ENCODE data around the gene NT5C2.

The NT5C2 gene

DNA sequence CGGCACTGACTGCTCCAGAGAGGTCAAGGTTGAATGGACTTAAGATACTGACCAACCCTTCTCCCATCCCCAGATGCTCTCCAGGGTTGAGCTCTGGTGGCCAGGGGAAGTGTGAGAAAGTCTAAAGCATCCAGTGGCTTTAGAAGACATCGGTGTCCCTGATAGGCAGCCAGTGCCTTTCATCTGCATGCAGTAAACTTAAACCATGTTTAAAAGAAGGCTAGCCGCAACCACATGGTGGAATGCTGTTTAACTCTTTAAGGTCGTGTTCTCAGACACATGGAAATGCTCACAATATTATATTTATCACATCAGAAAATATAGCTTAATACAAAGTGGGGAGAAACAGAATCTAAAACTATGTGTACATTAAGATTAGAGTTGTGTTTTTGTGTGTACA is 138.0 kb downstream of the NT5C2 start:
- TF ChIP-seq, protein P1, sequence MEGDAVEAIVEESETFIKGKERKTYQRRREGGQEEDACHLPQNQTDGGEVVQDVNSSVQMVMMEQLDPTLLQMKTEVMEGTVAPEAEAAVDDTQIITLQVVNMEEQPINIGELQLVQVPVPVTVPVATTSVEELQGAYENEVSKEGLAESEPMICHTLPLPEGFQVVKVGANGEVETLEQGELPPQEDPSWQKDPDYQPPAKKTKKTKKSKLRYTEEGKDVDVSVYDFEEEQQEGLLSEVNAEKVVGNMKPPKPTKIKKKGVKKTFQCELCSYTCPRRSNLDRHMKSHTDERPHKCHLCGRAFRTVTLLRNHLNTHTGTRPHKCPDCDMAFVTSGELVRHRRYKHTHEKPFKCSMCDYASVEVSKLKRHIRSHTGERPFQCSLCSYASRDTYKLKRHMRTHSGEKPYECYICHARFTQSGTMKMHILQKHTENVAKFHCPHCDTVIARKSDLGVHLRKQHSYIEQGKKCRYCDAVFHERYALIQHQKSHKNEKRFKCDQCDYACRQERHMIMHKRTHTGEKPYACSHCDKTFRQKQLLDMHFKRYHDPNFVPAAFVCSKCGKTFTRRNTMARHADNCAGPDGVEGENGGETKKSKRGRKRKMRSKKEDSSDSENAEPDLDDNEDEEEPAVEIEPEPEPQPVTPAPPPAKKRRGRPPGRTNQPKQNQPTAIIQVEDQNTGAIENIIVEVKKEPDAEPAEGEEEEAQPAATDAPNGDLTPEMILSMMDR (IDR thresholded peaks at IDR 0.05; ENCODE audit: low read length, missing control alignments), result no peak
- DNase-seq (ENCODE audit: low read depth), result no peak
- H3K4me3 ChIP-seq (replicated peaks; ENCODE audit: low read depth, low read length), result no peak overlapping the region

DNA sequence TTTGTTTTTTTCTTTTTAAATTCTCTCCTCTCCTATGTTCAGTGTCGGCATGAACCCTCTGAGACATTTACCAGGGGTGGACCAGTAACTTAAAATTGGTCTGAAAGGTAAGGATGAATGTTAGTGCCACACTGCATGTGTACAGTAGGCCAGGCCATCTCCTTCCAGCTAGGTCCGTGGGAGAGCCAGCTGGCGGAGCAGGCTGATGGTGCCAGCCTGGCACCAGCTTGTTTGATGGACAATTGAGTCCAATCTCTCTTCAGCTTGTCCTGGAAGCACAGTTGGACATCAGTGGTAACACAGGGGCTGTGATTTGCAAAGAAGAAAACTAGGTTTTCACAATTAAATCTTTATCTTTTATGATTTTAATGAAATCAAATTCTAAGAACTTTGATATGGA is 138.5 kb downstream of the NT5C2 start:
- TF ChIP-seq, protein P1 (IDR thresholded peaks at IDR 0.05; ENCODE audit: low read length, missing control alignments), result no peak
- H3K4me3 ChIP-seq (replicated peaks; ENCODE audit: low read depth, low read length), result peak overlapping the region; percentile 46
- DNase-seq (ENCODE audit: low read depth), result no peak

DNA sequence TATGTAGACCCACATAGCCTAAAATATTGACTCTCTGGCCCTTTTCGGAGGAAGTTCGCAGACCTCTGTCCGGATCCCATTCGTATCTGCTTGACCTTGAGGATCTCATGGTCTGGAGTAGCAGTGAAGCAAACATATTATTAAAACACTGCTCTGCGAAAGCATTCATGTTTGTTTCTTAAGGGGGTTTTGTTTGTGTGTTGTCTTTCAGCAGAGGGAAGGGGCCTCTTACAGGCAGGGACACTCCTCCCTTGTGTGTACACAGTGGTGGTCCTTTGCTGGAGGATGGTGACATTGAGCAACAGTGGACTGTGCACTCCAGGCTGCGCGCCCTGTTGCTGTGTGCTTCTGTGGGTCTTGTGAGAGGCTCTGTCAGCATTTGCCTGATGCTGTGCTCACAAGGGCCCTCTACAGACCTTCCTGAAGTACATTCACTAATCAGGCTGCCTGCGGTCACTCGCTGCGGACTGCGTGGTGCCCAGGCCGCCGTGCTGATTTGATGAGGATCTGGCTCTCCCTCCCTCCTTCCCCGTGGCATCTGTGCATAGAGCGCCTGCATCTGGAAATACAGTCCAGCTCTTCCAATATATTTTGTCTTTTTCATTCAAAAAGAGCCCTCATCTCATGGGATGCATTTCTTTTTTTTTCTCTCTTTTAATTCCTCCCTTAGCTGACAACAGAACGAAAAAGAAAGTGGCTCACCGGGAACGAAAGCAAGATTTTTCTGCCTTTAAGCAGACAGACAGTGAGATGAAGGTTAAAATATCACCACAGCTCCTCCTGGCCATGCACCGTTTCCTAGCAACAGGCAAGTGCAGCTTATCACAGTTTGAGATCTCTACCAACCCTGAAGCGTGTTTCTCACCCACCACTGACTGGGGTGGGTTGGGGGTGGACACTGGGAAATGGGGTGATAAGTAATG is 139.2 kb downstream of the NT5C2 start:
- peak; percentile 79 for DNase-seq (ENCODE audit: low read depth)
- H3K4me3 ChIP-seq (replicated peaks; ENCODE audit: low read depth, low read length), result peak overlapping the region; percentile 46
- TF ChIP-seq, protein P1 (IDR thresholded peaks at IDR 0.05; ENCODE audit: low read length, missing control alignments), result peak; percentile 55

DNA sequence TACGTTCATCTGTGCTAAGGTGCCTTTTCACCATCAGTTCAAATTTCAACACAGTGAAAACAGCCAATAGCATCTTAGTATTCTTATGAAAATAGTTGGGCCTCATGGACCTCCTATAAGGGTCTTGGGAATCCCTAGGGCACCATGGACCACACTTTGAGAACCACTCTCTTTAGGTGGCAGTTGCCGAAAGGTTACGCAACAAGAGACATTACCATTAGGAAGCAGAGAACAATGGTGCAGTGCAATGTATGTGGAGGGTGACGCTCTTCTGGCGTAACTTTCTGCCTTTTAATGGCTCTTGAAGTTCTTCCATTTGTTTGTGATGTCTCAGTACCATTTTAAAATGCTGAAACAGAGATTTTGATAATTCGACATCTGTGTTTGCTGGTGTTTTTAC is 143.8 kb downstream of the NT5C2 start:
- TF ChIP-seq, protein P1 (IDR thresholded peaks at IDR 0.05; ENCODE audit: low read length, missing control alignments), result no peak
- no peak overlapping the region for H3K4me3 ChIP-seq (replicated peaks; ENCODE audit: low read depth, low read length)
- no peak for DNase-seq (ENCODE audit: low read depth)

DNA sequence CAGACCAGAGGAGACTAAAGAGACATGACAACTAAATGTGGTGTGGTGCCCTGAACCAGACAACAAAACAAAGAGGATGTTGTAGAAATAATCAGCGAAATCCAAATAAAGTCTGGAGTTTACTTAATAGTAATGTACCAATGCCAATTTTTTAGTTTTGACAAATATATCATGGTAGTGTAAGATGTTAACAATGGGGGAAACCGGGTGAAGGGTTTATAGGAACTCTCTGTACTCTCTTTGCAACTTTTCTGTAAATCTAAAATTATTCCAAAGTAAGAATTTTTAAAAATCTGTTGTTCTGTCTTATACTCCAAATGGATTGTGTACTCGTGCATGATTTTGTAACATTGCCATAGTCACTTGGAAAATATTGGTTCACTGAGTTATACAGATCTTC is 145.7 kb downstream of the NT5C2 start:
- DNase-seq (ENCODE audit: low read depth), result no peak
- TF ChIP-seq, protein P1 (IDR thresholded peaks at IDR 0.05; ENCODE audit: low read length, missing control alignments), result no peak

DNA sequence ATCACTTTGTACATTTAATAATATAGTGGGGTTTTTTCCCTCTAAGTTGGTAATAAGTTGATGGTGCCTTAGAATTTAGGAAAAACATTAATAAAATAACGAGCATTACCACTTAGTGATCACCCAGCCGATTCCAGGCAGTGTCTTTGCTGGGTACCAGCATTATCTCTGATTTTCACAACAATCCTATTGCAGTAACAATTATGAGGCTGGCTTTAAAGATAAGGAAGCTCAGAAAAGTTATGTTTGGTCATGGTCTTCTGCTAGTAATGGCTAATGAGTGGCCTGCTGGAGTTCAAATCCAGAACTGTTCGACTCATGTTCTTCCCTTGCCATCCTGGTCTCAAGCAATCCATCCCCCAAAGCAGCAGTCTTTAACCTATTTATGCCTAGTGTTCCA is 147.1 kb downstream of the NT5C2 start:
- H3K4me3 ChIP-seq (replicated peaks; ENCODE audit: low read depth, low read length), result no peak overlapping the region
- no peak for DNase-seq (ENCODE audit: low read depth)
- TF ChIP-seq, protein P1 (IDR thresholded peaks at IDR 0.05; ENCODE audit: low read length, missing control alignments), result no peak

More for the DNA sequence above, 145.7 kb downstream of the NT5C2 start:
- no peak overlapping the region for H3K4me3 ChIP-seq (replicated peaks; ENCODE audit: low read depth, low read length)

All from fibroblast of pulmonary artery (primary cell).